Epithelial cell of alveolus of lung (primary cell): Measurements from ENCODE around the gene SLC4A7. TPM values are rescaled to one million over a fixed set of nuclear protein-coding genes. Genes with fewer than 3 reads are reported as not detected.

Source experiments
- total RNA-seq: library from RNA; depleted of rRNA; stranded (reverse); fragments of >200 nt; gene quantifications from 2 replicates; pipeline ENCODE4 v1.2.1, GENCODE V29; 2015

SLC4A7 gene
- total RNA-seq, result 14.9 and 26.6 TPM in 2 replicates

GRCh38 chr3:27484015-27484844, at the start of gene SLC4A7:
Gene SLC4A7 (minus strand): TSS chr3:27484384. CDS start chr3:27484126, 258 bp downstream.

GRCh38 chr3:27368831-27369607, 115.2 kb downstream of the SLC4A7 start, which contains the start of gene NEK10:
Gene NEK10 (minus strand): TSS chr3:27369383. CDS start chr3:27352882, 16,501 bp downstream.

Other genes starting within 250 kb of the SLC4A7 start
- 0.52 TPM in 1 of 2 replicates, not detected in the other for gene NEK10, start 115.0 kb downstream of the SLC4A7 start, total RNA-seq
- gene EOMES, start 237.9 kb upstream of the SLC4A7 start, total RNA-seq, result not detected in 2 replicates